K562 (cell line): ENCODE data around the gene SEC24B. TPM values are rescaled to one million over a fixed set of nuclear protein-coding genes. Genes with fewer than 3 reads are reported as not detected.

Source experiments
- ATF4 ChIP-seq: fragments of 450-650 bp; formaldehyde crosslinking; IDR thresholded peaks from 2 replicates; pipeline ENCODE4 v1.4.0; 2022; ENCODE audit warnings: mild to moderate bottlenecking, moderate library complexity
- EGR1 ChIP-seq: fragments of 450-650 bp; conservative IDR thresholded peaks from 2 replicates; pipeline ENCODE4 v1.6.1; 2017; ENCODE audit warnings: mild to moderate bottlenecking
- GTF2E2 ChIP-seq: fragments of 200-800 bp; sonication (Bioruptor generic); IDR thresholded peaks from 2 replicates; pipeline ENCODE4 v1.6.1; 2016; ENCODE audit warnings: missing genetic modification characterization, missing compliant biosample characterization
- HINFP ChIP-seq: fragments of 450-650 bp; conservative IDR thresholded peaks from 2 replicates; pipeline ENCODE4 v1.6.1; 2016; ENCODE audit warnings: missing genetic modification characterization, low read depth, mild to moderate bottlenecking, control low read depth, missing compliant biosample characterization
- KHSRP ChIP-seq: fragments of 450-650 bp; IDR thresholded peaks from 2 replicates; pipeline ENCODE4 v1.6.1; 2017
- NBN ChIP-seq: fragments of 450-650 bp; IDR thresholded peaks from 2 replicates; pipeline ENCODE4 v1.6.1; 2016; ENCODE audit warnings: low read depth, mild to moderate bottlenecking
- NEUROD1 ChIP-seq: fragments of 150-350 bp; IDR thresholded peaks from 2 replicates; pipeline ENCODE4 v1.6.1; 2014; ENCODE audit warnings: borderline replicate concordance, low read length, low read depth; ENCODE audit not compliant: partially characterized antibody
- NR4A1 ChIP-seq, 2 experiments: fragments of 250-450 bp in 1 of 2; fragments of 450-650 bp in 1 of 2; sonication (Bioruptor Pico) in 1 of 2; IDR thresholded peaks; 2 replicates each; pipeline versions ENCODE4 v1.4.0 to v1.6.1; 2016 to 2020; ENCODE audit warnings: mild to moderate bottlenecking in 2 of 2, missing compliant biosample characterization in 1 of 2, missing genetic modification characterization in 1 of 2, moderate library complexity in 1 of 2
- SAP30 ChIP-seq: fragments of 200-600 bp; sonication (generic); IDR thresholded peaks from 2 replicates; pipeline ENCODE4 v1.6.1; 2012; ENCODE audit warnings: borderline replicate concordance, low read depth, mild to moderate bottlenecking, moderate library complexity, low read length, control low read depth, inconsistent platforms; ENCODE audit not compliant: insufficient read depth, poor library complexity, severe bottlenecking
- TBL1XR1 ChIP-seq, 2 experiments: IDR thresholded peaks; 2 replicates each; pipeline ENCODE4 v1.6.1; 2012; ENCODE audit warnings: improper control_type of control experiment in 2 of 2, low read length in 2 of 2, mild to moderate bottlenecking in 1 of 2
- TSC22D4 ChIP-seq: fragments of 450-650 bp; IDR thresholded peaks from 2 replicates; pipeline ENCODE4 v1.6.1; 2016; ENCODE audit warnings: missing genetic modification characterization, missing biosample characterization, control low read depth
- UBTF ChIP-seq, 2 experiments: IDR thresholded peaks; 2 replicates each; pipeline ENCODE4 v1.6.1; 2012; ENCODE audit warnings: improper control_type of control experiment in 2 of 2, low read depth in 2 of 2, low read length in 2 of 2, borderline replicate concordance in 1 of 2
- VEZF1 ChIP-seq: fragments of 200-800 bp; sonication (Bioruptor generic); IDR thresholded peaks from 2 replicates; pipeline ENCODE4 v1.6.1; 2017; ENCODE audit warnings: missing genetic modification characterization, missing compliant biosample characterization
- ZBTB7A ChIP-seq: IDR thresholded peaks from 2 replicates; pipeline ENCODE4 v1.6.1; 2011; ENCODE audit warnings: low read depth, mild to moderate bottlenecking, low read length, moderate library complexity, borderline replicate concordance; ENCODE audit not compliant: control insufficient read depth
- ZC3H4 ChIP-seq: sonication (generic); formaldehyde crosslinking; IDR thresholded peaks from 2 replicates; pipeline ENCODE4 v1.9.0; 2021; ENCODE audit warnings: missing genetic modification reagents, borderline replicate concordance
- ZKSCAN8 ChIP-seq: fragments of 200-800 bp; sonication (Bioruptor generic); IDR thresholded peaks from 2 replicates; pipeline ENCODE4 v1.6.1; 2016; ENCODE audit warnings: missing genetic modification characterization, missing compliant biosample characterization
- ZNF583 ChIP-seq: fragments of 250-450 bp; sonication (Bioruptor Pico); IDR thresholded peaks from 2 replicates; pipeline ENCODE4 v1.4.0; 2020
- polyA plus RNA-seq, 8 experiments: library from polyadenylated mRNA; depleted of rRNA in 4 of 8; stranded (reverse) in 5 of 8; unstranded in 3 of 8; fragments of >200 nt; fragmentation: Nextera tagmentation in 2 of 8; fragmentation: Illumina TruSeq in 1 of 8; extraction: Ambion mirVana in 2 of 8; extraction: Trizol in 1 of 8; gene quantifications; 2 replicates each; pipeline versions ENCODE4 v1.2.1 to v1.2.3, GENCODE V29; 2011 to 2014; ENCODE audit warnings: inconsistent platforms in 1 of 8, missing spikeins in 1 of 8
- total RNA-seq, 7 experiments: library from RNA; depleted of rRNA in 6 of 7; stranded (reverse); fragments of >200 nt in 6 of 7; fragmentation: Illumina TruSeq in 2 of 7; extraction: Trizol in 2 of 7; gene quantifications; 2 replicates each; pipeline versions ENCODE4 v1.2.1 to v1.2.3, GENCODE V29; 2011 to 2021; ENCODE audit warnings: low replicate concordance in 1 of 7

The SEC24B gene
- total and polyA plus RNA-seq, 9 of the 15 experiments (the other 6 are each of a cell fraction or from before 2014, with no cell fraction given) = 6.3 to 46.4 (median 17.1) TPM

- TF ChIP-seq HINFP (tag) (no peak), SAP30 (peak; percentile 44), ATF4 (CRISPR knock-in tag) (no peak), NR4A1 (CRISPR knock-in tag; IDR thresholded peaks at IDR 0.05) (no peak), NR4A1 (tag; IDR thresholded peaks at IDR 0.05) (no peak), NEUROD1 (no peak), ZBTB7A (peak; percentile 43; the same call in 1 of the 2 replicates), TSC22D4 (tag) (no peak), KHSRP (no peak), TBL1XR1 (IDR thresholded peaks at IDR 0.05; ENCODE audit: low read length in 2 of 2) (no peak), EGR1 (0 out of 2 replicates have a peak, but pooled peaks have one; percentile 12), ZKSCAN8 (no peak), ZNF583 (CRISPR knock-in tag) (no peak), GTF2E2 (tag) (no peak), NBN (no peak), UBTF (IDR thresholded peaks at IDR 0.05; ENCODE audit: borderline replicate concordance in 1 of 2, low read depth in 2 of 2, low read length in 2 of 2) (peak in 1 of 2 experiments; percentile 2; a peak in 1 of 4 replicates), ZC3H4 (CRISPR knock-in tag) (no peak), VEZF1 (CRISPR knock-in tag) (peak; percentile 67)
These were observed 674 bp downstream of the SEC24B start (continued) for GRCh38 chr4:109434007-109434971.
